ENCODE results near the gene PBLD. TPM values are rescaled to one million over a fixed set of nuclear protein-coding genes. Genes with fewer than 3 reads are reported as not detected.

Gene PBLD
- polyA plus RNA-seq, 1 donor (not counting 4 experiments of a cell fraction or from before 2014, with no cell fraction given): 1.00 TPM

GRCh38 chr10:68346774-68347173 lies 14.0 kb upstream of the PBLD start:
- no peak for TF ChIP-seq EZH2 (IDR thresholded peaks at IDR 0.05; ENCODE audit: low read length)
- TF ChIP-seq CTCF (optimal IDR thresholded peaks at IDR 0.05 in 1 of 3, IDR thresholded peaks at IDR 0.05 in 1 of 3, conservative IDR thresholded peaks at IDR 0.05 in 1 of 3; ENCODE audit: extremely low read depth in 1 of 3, insufficient read depth in 2 of 3, low read length in 3 of 3): no peak
- FAIRE-seq: no peak

GRCh38 chr10:68345621-68346020 lies 12.9 kb upstream of the PBLD start:
- Histone ChIP-seq H4K20me1 (ENCODE audit: control insufficient read depth, extremely low read depth, insufficient read depth, low read length) (peaks cover 2% of the 10 kb centered on the region), H3K4me2 (ENCODE audit: control insufficient read depth, extremely low read depth, insufficient read depth, low read depth, low read length) (no peak overlapping the region), H3K4me3 (ENCODE audit: control insufficient read depth in 2 of 3, extremely low read depth in 1 of 3, insufficient read depth in 2 of 3, low read depth in 1 of 3, low read length in 3 of 3) (no peak overlapping the region), H2AFZ (ENCODE audit: control insufficient read depth, low read length) (no peak overlapping the region), H3K79me2 (ENCODE audit: control insufficient read depth, insufficient read depth, low read length) (peaks cover 8% of the 10 kb centered on the region), H3K27me3 (ENCODE audit: control insufficient read depth, extremely low read depth, insufficient read depth, low read length) (no peaks in the 10 kb centered on the region), H3K9me1 (ENCODE audit: control insufficient read depth, extremely low read depth, insufficient read depth, low read length) (no peaks in the 10 kb centered on the region), H3K4me1 (ENCODE audit: control insufficient read depth, extremely low read depth, insufficient read depth, low read length) (no peaks in the 10 kb centered on the region), H3K27ac (ENCODE audit: control insufficient read depth, insufficient read depth, low read length) (no peak overlapping the region), H3K9ac (ENCODE audit: control insufficient read depth, extremely low read depth, insufficient read depth, low read length) (no peak overlapping the region), H3K9me3 (ENCODE audit: control insufficient read depth, low read depth, low read length) (no peaks in the 10 kb centered on the region), H3K36me3 (ENCODE audit: control insufficient read depth in 2 of 2, extremely low read depth in 1 of 2, insufficient read depth in 2 of 2, low read length in 2 of 2) (peaks cover 11 to 12% of the 10 kb centered on the region in 2 experiments)
- no peak for FAIRE-seq
- dilution Hi-C loops (cut with MboI; ENCODE audit: extremely low pct_ligation_motif_present, low sequenced_read_pairs): no loop called here
- no peak for DNase-seq (ENCODE audit: low read depth, low spot score)
- TF ChIP-seq CTCF (optimal IDR thresholded peaks at IDR 0.05 in 1 of 3, IDR thresholded peaks at IDR 0.05 in 1 of 3, conservative IDR thresholded peaks at IDR 0.05 in 1 of 3; ENCODE audit: extremely low read depth in 1 of 3, insufficient read depth in 2 of 3, low read length in 3 of 3) (no peak), EZH2 (IDR thresholded peaks at IDR 0.05; ENCODE audit: low read length) (no peak)

More at GRCh38 chr10:68346774-68347173, 14.0 kb upstream of the PBLD start:
- Histone ChIP-seq H3K9me3 (ENCODE audit: control insufficient read depth, low read depth, low read length) (no peaks in the 10 kb centered on the region), H3K4me2 (ENCODE audit: control insufficient read depth, extremely low read depth, insufficient read depth, low read depth, low read length) (no peak overlapping the region), H3K4me3 (ENCODE audit: control insufficient read depth in 2 of 3, extremely low read depth in 1 of 3, insufficient read depth in 2 of 3, low read depth in 1 of 3, low read length in 3 of 3) (no peak overlapping the region), H2AFZ (ENCODE audit: control insufficient read depth, low read length) (no peak overlapping the region), H4K20me1 (ENCODE audit: control insufficient read depth, extremely low read depth, insufficient read depth, low read length) (no peaks in the 10 kb centered on the region), H3K79me2 (ENCODE audit: control insufficient read depth, insufficient read depth, low read length) (peaks cover 3% of the 10 kb centered on the region), H3K4me1 (ENCODE audit: control insufficient read depth, extremely low read depth, insufficient read depth, low read length) (no peaks in the 10 kb centered on the region), H3K36me3 (ENCODE audit: control insufficient read depth in 2 of 2, extremely low read depth in 1 of 2, insufficient read depth in 2 of 2, low read length in 2 of 2) (peaks cover 6 to 8% of the 10 kb centered on the region in 2 experiments), H3K27me3 (ENCODE audit: control insufficient read depth, extremely low read depth, insufficient read depth, low read length) (no peaks in the 10 kb centered on the region), H3K9ac (ENCODE audit: control insufficient read depth, extremely low read depth, insufficient read depth, low read length) (no peak overlapping the region), H3K9me1 (ENCODE audit: control insufficient read depth, extremely low read depth, insufficient read depth, low read length) (no peaks in the 10 kb centered on the region), H3K27ac (ENCODE audit: control insufficient read depth, insufficient read depth, low read length) (no peak overlapping the region)
- no peak for DNase-seq (ENCODE audit: low read depth, low spot score)
- dilution Hi-C loops (cut with MboI; ENCODE audit: extremely low pct_ligation_motif_present, low sequenced_read_pairs): no loop called here

Measured in keratinocyte (primary cell).